GM03348 (cell line): ENCODE measurements around the gene ELAVL1.
A peak's percentile ranks its signal among the peaks of the same experiment; 100 is the strongest.

ENCODE experiments used
- DNase-seq: peaks from one replicate; pipeline ENCODE4 v3.0.0; 2012; ENCODE audit warnings: low spot score

The ELAVL1 gene

GRCh38 chr19:7983995-7984837, 21.2 kb downstream of the ELAVL1 start:
- no peak for DNase-seq

GRCh38 chr19:7983286-7983950, 22.0 kb downstream of the ELAVL1 start:
- DNase-seq = no peak

GRCh38 chr19:7982651-7983099, 22.8 kb downstream of the ELAVL1 start:
- DNase-seq = no peak

GRCh38 chr19:7982103-7982502, 23.3 kb downstream of the ELAVL1 start:
- no peak for DNase-seq

DNA sequence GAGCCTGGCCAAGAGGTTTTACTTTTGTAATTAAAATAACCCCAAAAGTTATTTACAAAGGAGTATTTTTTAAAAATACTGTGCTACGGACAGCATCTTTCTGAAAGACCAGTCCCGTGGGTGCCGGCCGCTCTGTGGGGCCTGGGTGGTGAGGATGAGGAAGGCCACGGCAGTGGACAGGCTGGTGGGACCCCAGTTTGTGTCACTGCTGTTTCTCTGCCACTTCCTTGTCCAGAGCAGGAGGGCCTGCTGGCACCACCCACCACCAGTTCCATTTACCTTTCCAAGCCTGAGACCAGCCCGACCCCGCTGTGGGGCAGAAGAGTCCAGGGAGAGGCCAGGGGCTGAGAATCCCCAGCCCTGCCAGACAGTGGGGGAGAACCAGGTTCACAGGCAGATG, 23.8 kb downstream of the ELAVL1 start:
- no peak for DNase-seq

DNA sequence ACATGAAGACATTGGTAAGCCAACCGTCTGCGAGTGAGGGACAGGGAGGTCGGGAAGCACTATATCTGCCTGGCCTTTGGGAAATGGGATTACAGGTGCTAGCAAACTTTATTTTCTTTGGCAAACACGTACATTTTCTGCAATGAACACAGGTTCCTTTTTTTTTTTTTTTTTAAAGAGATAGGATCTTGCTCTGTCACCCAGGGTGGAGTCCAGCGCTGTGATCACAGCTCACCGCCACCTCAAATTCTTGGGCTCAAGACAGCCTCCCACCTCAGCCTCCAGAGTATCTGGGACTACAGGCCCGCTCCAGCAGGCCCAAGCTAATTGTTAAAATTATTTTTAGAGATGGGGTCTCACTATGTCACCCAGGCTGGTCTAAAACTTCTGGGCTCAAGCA, 24.2 kb downstream of the ELAVL1 start:
- DNase-seq = no peak

DNA sequence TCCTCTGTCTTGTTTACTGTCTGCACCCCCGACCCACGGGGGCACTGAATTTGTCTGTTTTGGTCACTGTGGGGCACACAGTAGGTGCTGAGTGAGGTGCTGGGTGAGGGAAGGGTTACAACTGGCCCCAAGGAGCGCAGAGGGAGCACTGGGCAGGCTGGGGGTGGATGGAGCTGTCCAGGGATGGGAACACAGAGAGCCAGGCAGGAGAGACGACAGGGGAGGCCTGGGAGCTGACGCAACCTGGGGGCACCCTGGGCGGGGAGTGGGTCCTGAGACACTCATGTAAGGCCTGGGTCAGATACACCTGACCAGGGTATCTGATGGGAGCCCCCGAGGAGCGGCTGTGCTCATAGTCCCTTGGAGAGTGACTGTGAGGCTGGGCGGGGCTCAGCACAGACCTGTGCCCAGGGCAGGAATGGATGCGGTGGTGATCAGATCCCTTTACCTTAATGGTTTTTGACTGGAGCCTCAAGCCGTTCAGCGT, 24.8 kb downstream of the ELAVL1 start:
- DNase-seq = no peak

DNA sequence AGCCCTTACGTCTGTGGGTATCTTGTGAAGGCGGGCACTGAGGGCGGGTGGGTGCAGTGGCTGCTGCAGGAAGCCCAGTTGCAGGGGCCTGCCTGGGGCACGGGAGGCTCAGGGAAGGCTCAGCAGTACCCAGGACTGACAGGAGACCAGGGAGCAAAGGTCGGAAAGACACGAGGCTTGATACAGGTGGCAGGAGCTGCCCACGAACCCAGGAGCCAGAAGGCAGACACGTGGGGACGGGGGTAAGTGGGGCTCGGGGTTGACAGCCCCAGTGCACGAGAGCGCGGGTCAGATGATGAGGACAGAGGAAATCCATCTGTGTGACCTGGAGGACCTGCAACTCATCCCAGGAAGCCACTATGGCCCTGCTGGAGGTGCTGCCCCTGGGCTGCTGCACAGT, 25.3 kb downstream of the ELAVL1 start:
- no peak for DNase-seq

DNA sequence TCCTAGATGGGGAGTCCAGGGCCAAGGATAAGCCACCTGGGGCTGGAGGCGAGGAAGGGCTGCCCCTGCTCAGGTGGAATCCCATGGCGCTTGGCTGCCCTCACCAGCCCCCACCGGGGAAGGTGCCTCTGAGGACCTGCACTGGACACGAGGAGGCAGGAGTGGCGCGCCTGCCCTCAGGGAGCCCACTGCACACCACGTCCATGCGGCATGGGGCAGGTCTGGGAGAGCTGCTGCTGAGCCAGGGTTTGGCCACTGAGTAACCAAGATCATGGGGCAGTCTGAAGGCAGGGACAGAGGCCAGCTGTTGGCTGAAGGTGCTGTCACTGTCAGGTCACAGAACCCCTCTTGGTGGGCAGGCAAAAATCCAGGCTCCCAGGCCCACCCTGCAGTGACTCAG, 25.9 kb downstream of the ELAVL1 start:
- no peak for DNase-seq

DNA sequence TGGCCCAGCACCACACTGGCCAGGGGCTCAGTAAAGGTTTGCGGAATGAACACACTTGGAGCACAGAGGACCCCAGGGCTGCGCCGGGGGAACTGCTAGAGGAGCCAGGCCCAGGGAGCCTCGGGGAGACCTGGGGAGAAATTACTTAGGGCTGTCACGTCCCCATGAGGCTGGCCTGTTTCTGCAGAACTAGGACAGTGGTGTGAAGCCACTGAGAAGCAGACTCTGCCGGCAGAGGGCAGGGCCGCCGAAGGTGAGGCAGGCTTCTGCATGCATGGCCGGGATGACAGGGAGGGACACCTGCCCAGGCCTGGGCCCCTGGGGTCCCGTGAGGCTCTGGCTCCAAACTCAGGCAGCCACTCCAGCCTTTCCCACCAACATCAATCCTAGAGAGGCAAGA, 26.4 kb downstream of the ELAVL1 start:
- no peak for DNase-seq

DNA sequence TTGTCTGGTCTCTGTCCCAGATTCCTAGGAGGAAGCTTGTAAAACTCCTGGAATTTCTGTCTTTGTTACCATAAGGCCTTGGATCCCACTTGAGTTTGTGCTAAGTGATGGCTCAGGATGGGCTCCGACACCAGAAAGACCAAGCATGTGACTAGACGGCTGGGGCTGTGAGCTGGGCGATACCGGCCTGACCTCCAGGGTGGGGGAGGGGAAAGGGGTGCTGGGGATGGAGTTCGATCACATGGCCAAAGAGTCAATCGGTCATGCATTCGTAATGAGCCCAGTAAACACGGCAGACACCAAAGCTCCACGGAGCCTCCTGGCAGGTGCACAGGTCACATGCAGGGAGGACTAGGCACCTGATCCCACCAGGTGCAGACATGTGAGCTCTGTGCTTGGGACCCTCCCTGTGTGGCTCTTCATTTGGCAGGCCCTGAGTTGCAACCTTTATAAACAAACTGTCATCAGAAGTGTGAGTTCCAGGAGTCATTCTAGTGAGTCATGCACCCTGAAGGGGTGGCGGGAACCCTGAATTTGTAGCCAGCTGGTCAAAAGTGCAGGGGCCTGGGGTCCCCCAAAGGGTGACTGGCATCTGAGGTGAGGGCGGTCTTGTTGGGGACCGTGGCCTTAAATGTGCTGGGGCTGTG, 27.1 kb downstream of the ELAVL1 start:
- DNase-seq = no peak

GRCh38 chr19:7977723-7978040, 27.8 kb downstream of the ELAVL1 start:
- no peak for DNase-seq

DNA sequence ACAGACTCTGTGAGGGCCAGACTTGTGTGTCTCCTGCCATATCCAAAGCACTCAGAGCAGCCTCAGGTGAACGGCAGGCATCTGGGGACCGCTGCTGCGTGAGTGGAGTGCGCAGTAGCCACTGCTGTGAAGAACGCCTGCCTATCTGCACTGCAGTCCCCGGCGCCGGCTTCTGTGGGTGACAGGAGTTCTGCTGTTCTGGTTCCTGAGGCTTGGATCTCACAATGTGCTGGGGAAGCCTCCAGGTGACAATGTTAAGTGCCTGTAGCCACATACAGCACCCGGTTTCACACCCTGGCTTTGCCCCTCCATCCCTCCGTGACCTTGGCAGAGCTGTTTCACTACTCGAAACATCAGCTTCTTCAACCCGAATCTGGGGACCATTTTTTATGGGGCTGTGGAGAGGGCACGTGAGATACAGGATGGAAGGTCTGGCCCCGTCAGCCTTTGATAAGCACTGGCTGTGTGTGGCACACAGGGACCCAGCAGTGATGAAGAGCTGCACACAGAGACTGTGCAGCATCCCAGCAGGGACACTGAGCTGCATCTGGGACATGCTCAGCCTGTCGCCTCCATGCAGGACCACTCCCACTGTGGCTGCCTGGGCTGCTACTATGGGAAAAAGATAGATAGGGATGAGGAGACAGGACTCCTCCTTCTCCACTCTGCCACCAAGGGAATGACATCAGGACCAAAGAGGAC, 28.3 kb downstream of the ELAVL1 start:
- no peak for DNase-seq

GRCh38 chr19:7976461-7976860, 29.0 kb downstream of the ELAVL1 start:
- DNase-seq = no peak

GRCh38 chr19:7975037-7975436, 30.4 kb downstream of the ELAVL1 start:
- no peak for DNase-seq

- DNase-seq = no peak
Measured at GRCh38 chr19:7973883-7974282, 31.6 kb downstream of the ELAVL1 start.

GRCh38 chr19:7971553-7972520, 33.6 kb downstream of the ELAVL1 start:
- no peak for DNase-seq

GRCh38 chr19:7970716-7971448, 34.6 kb downstream of the ELAVL1 start:
- DNase-seq = peak; percentile 69

DNA sequence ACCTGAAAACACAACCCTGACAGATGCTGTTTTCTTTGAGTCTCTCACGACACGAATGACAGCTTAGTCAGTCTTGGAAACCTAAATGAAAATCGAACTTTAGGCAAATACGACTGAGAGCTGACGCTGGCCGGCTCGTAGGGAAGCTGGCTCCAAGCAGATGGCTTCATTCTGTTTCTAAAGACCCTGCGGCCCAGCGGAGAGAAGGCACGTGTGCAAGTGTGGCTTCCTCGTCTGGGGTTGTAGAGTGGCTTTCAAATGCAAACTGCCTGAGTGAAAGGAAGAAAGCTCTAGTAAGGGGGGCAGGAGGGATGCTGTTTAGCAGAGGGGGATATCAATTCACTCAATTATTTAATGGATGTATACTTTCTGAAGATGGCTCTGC, 35.9 kb downstream of the ELAVL1 start:
- no peak for DNase-seq

DNA sequence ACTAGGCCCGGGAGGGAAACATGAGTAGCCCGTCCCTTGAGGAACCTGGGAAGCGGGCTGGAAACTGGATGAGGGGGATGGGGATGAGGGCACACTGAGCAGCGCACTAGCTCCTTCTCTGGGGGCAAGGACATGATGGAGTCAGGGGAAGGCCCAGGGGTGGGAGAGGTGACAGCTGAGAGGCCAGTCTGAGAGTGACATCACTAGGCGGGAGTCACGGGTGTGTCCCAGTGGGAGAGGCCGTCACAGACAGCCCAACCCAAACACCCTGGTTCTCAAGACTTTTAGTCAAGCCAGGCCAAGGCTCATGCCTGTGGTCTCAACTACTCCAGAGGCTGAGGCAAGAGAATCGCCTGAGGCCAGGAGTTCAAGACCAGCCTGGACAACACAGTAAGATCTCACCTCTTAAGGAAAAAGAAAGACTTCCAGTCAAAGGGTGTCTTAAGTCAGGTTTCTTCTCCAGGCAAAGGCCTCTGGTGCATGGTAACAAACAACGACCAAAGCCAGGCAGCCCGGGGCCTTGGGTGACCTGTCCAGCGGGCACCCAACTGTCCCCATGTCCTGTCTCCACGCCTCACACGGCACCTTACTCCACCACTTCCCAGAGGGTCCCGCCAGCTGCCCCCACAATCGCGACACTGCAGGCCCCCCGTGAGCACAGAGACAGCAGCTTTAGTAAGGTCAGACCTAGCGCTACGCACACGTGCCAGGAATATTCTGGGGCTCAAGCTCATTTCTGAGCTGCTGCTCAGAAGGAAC, 36.5 kb downstream of the ELAVL1 start:
- no peak for DNase-seq
